ENCODE measurements around the gene UBE2V1. TPM values are rescaled to one million over a fixed set of nuclear protein-coding genes. Genes with fewer than 3 reads are reported as not detected.

The UBE2V1 gene
- total RNA-seq, 1 experiment from 2014 or later: 119 TPM

- Histone ChIP-seq H3K79me2 (ENCODE audit: low read length) (peaks cover 55% of the 10 kb centered on the region), H3K4me2 (ENCODE audit: low read length) (no peak overlapping the region), H3K36me3 (ENCODE audit: low read depth, low read length) (peaks cover 68% of the 10 kb centered on the region), H3K27ac (ENCODE audit: low read length) (no peak overlapping the region), H3K9me3 (ENCODE audit: low read length) (no peaks in the 10 kb centered on the region), H3K9ac (ENCODE audit: low read length) (no peak overlapping the region), H3F3A (ENCODE audit: low read length, unreplicated experiment) (no peaks in the 10 kb centered on the region), H4K20me1 (ENCODE audit: low read length) (peaks cover 6% of the 10 kb centered on the region; the same call in 1 of the 2 replicates), H3K4me3 (ENCODE audit: low read length) (no peak overlapping the region), H3K9me2 (replicated peaks; ENCODE audit: low read length) (no peaks in the 10 kb centered on the region), H2AFZ (ENCODE audit: low read length) (no peak overlapping the region), H3K27me3 (ENCODE audit: low read length) (no peaks in the 10 kb centered on the region), H3K4me1 (ENCODE audit: insufficient read depth, low read length) (peaks cover 15% of the 10 kb centered on the region)
- ATAC-seq: no peak
- no TSS peak for BruUV-seq (replicated peaks)
- POLR2A ChIA-PET (ENCODE audit: unreplicated experiment): interaction anchor here (0.6 kb wide), 1 partner anchor 21 kb away, joined by 4 read pairs; no protein-coding TSS in a partner anchor
- CTCF ChIA-PET: no interaction called here
- intact Hi-C loops (cut with micrococcal nuclease): no loop called here
- no peak for DNase-seq
- TF ChIP-seq CTCF (conservative IDR thresholded peaks at IDR 0.05; ENCODE audit: low read depth, low read length) (no peak), EZH2 (IDR thresholded peaks at IDR 0.05; ENCODE audit: low read length, unreplicated experiment) (no peak), EZH2phosphoT487 (IDR thresholded peaks at IDR 0.05; ENCODE audit: borderline replicate concordance, low read length) (no peak)
Observed at GRCh38 chr20:50133041-50133440, 20.1 kb upstream of the UBE2V1 start.

GRCh38 chr20:50130995-50131394 lies 18.0 kb upstream of the UBE2V1 start:
- Histone ChIP-seq H3K9ac (ENCODE audit: low read length) (no peak overlapping the region), H3K4me3 (ENCODE audit: low read length) (no peak overlapping the region), H3K4me1 (ENCODE audit: insufficient read depth, low read length) (peaks cover 9% of the 10 kb centered on the region), H4K20me1 (ENCODE audit: low read length) (peaks cover 6% of the 10 kb centered on the region; the same call in 1 of the 2 replicates), H3K4me2 (ENCODE audit: low read length) (no peak overlapping the region), H3K9me2 (replicated peaks; ENCODE audit: low read length) (no peaks in the 10 kb centered on the region), H3K27me3 (ENCODE audit: low read length) (no peaks in the 10 kb centered on the region), H2AFZ (ENCODE audit: low read length) (no peak overlapping the region), H3K79me2 (ENCODE audit: low read length) (peaks cover 35% of the 10 kb centered on the region), H3K27ac (ENCODE audit: low read length) (no peak overlapping the region), H3K36me3 (ENCODE audit: low read depth, low read length) (peaks cover 75% of the 10 kb centered on the region), H3K9me3 (ENCODE audit: low read length) (no peaks in the 10 kb centered on the region), H3F3A (ENCODE audit: low read length, unreplicated experiment) (no peaks in the 10 kb centered on the region)
- no peak for DNase-seq
- BruUV-seq (replicated peaks): no TSS peak
- ChIA-PET CTCF (no interaction called here), POLR2A (ENCODE audit: unreplicated experiment) (no interaction called here)
- intact Hi-C loops (cut with micrococcal nuclease): no loop called here
- TF ChIP-seq EZH2phosphoT487 (IDR thresholded peaks at IDR 0.05; ENCODE audit: borderline replicate concordance, low read length): no peak
- TF ChIP-seq CTCF (conservative IDR thresholded peaks at IDR 0.05; ENCODE audit: low read depth, low read length): no peak
- no peak for TF ChIP-seq EZH2 (IDR thresholded peaks at IDR 0.05; ENCODE audit: low read length, unreplicated experiment)
- ATAC-seq: no peak

- peaks cover 29% of the 10 kb centered on the region for H3K79me2 ChIP-seq (ENCODE audit: low read length)
- H3K27ac ChIP-seq (ENCODE audit: low read length): no peak overlapping the region
- no peak for TF ChIP-seq EZH2 (IDR thresholded peaks at IDR 0.05; ENCODE audit: low read length, unreplicated experiment)
- no peak for TF ChIP-seq CTCF (conservative IDR thresholded peaks at IDR 0.05; ENCODE audit: low read depth, low read length)
- TF ChIP-seq EZH2phosphoT487 (IDR thresholded peaks at IDR 0.05; ENCODE audit: borderline replicate concordance, low read length): no peak
- H3K9me2 ChIP-seq (replicated peaks; ENCODE audit: low read length): no peaks in the 10 kb centered on the region
- H3K4me1 ChIP-seq (ENCODE audit: insufficient read depth, low read length): peaks cover 9% of the 10 kb centered on the region
- peaks cover 6% of the 10 kb centered on the region; the same call in 1 of the 2 replicates for H4K20me1 ChIP-seq (ENCODE audit: low read length)
- ATAC-seq (no peak), DNase-seq (no peak)
- no peak overlapping the region for H3K4me2 ChIP-seq (ENCODE audit: low read length)
- H3K4me3 ChIP-seq (ENCODE audit: low read length): no peak overlapping the region
- H3K36me3 ChIP-seq (ENCODE audit: low read depth, low read length): peaks cover 74% of the 10 kb centered on the region
- no peaks in the 10 kb centered on the region for H3F3A ChIP-seq (ENCODE audit: low read length, unreplicated experiment)
- intact Hi-C loops (cut with micrococcal nuclease): no loop called here
- no peaks in the 10 kb centered on the region for H3K9me3 ChIP-seq (ENCODE audit: low read length)
- ChIA-PET POLR2A (ENCODE audit: unreplicated experiment) (no interaction called here), CTCF (no interaction called here)
- no peak overlapping the region for H3K9ac ChIP-seq (ENCODE audit: low read length)
- no peaks in the 10 kb centered on the region for H3K27me3 ChIP-seq (ENCODE audit: low read length)
- no peak overlapping the region for H2AFZ ChIP-seq (ENCODE audit: low read length)
- BruUV-seq (replicated peaks): no TSS peak
Observed at GRCh38 chr20:50130356-50130723, 17.4 kb upstream of the UBE2V1 start.
